CD14-positive monocyte (primary cell): ENCODE data around the gene STK38. TPM values are rescaled to one million over a fixed set of nuclear protein-coding genes. Genes with fewer than 3 reads are reported as not detected.

ENCODE experiments used
- DNase-seq, 3 donors: peaks; one replicate each; pipeline ENCODE4 v3.0.0-alpha.2; 2011 to 2022
- H2AFZ ChIP-seq: 2 replicates; pipeline ENCODE4 v1.6.0; 2012; ENCODE audit warnings: mild to moderate bottlenecking, low read depth, low read length, inconsistent platforms; ENCODE audit not compliant: insufficient read depth, poor library complexity, severe bottlenecking
- H3K27ac ChIP-seq, 2 donors: 1 replicate in 1 of 2; 2 replicates in 1 of 2; pipeline ENCODE4 v1.5.1; 2012 to 2013; ENCODE audit warnings: low read length in 2 of 2, control low read depth in 1 of 2, inconsistent platforms in 1 of 2, low read depth in 1 of 2, mild to moderate bottlenecking in 1 of 2
- H3K27me3 ChIP-seq, 2 donors: one replicate each; pipeline versions ENCODE4 v1.6.0 to v1.6.1; 2011 to 2013; ENCODE audit warnings: low read length in 2 of 2; ENCODE audit not compliant: control insufficient read depth in 2 of 2, insufficient read depth in 2 of 2
- H3K36me3 ChIP-seq, 2 donors: replicated peaks in 1 of 2; 1 replicate in 1 of 2; 2 replicates in 1 of 2; pipeline versions ENCODE4 v1.5.1 to v1.6.1; 2012 to 2013; ENCODE audit warnings: low read length in 2 of 2, control low read depth in 1 of 2, inconsistent platforms in 1 of 2, mild to moderate bottlenecking in 1 of 2; ENCODE audit not compliant: insufficient read depth in 2 of 2, control insufficient read depth in 1 of 2
- H3K4me1 ChIP-seq, 2 donors: 1 replicate in 1 of 2; 2 replicates in 1 of 2; pipeline versions ENCODE4 v1.5.1 to v1.6.1; 2012 to 2013; ENCODE audit warnings: low read length in 2 of 2, control low read depth in 1 of 2, inconsistent platforms in 1 of 2, mild to moderate bottlenecking in 1 of 2, moderate library complexity in 1 of 2; ENCODE audit not compliant: insufficient read depth in 2 of 2, control insufficient read depth in 1 of 2
- H3K4me2 ChIP-seq: replicated peaks from 2 replicates; pipeline ENCODE3; 2012; ENCODE audit warnings: low read length, moderate library complexity, mild to moderate bottlenecking; ENCODE audit not compliant: poor library complexity, severe bottlenecking; ENCODE audit errors: extremely low read depth
- H3K4me3 ChIP-seq, 3 experiments: fragments of 200-600 bp in 1 of 3; sonication (generic) in 1 of 3; replicated peaks in 1 of 3; 1 replicate in 2 of 3; 2 replicates in 1 of 3; pipeline ENCODE4 v1.5.1; 2011 to 2013; ENCODE audit warnings: low read length in 3 of 3, mild to moderate bottlenecking in 3 of 3, control low read depth in 2 of 3, low read depth in 2 of 3, inconsistent platforms in 1 of 3, moderate library complexity in 1 of 3
- H3K79me2 ChIP-seq: 2 replicates; pipeline ENCODE4 v1.6.0; 2012; ENCODE audit warnings: mild to moderate bottlenecking, control low read depth, inconsistent platforms, low read length, moderate library complexity; ENCODE audit not compliant: insufficient read depth
- H3K9ac ChIP-seq: 2 replicates; pipeline ENCODE4 v1.6.0; 2017; ENCODE audit warnings: low read length, mild to moderate bottlenecking; ENCODE audit not compliant: insufficient read depth, poor library complexity, severe bottlenecking
- H3K9me3 ChIP-seq, 2 donors: replicated peaks in 1 of 2; 1 replicate in 1 of 2; 2 replicates in 1 of 2; pipeline versions ENCODE4 v1.5.1 to v1.6.1; 2012 to 2013; ENCODE audit warnings: low read length in 2 of 2, control low read depth in 1 of 2; ENCODE audit not compliant: control insufficient read depth in 1 of 2, insufficient read depth in 1 of 2
- H4K20me1 ChIP-seq: 2 replicates; pipeline ENCODE4 v1.6.0; 2012; ENCODE audit warnings: mild to moderate bottlenecking, low read length, control low read depth, moderate library complexity; ENCODE audit not compliant: insufficient read depth
- H3K27ac Mint-ChIP-seq, 7 donors: one replicate each; pipeline ENCODE4 v1.8.0; 2020; ENCODE audit warnings: mild to moderate bottlenecking in 7 of 7, mixed read lengths in 7 of 7, moderate library complexity in 6 of 7, inconsistent platforms in 2 of 7
- H3K27me3 Mint-ChIP-seq, 3 donors: one replicate each; pipeline ENCODE4 v1.8.0; 2021 to 2022; ENCODE audit warnings: low read depth in 3 of 3, mild to moderate bottlenecking in 3 of 3, mixed read lengths in 3 of 3, moderate library complexity in 3 of 3, inconsistent platforms in 1 of 3
- H3K36me3 Mint-ChIP-seq, 2 donors: one replicate each; pipeline ENCODE4 v1.8.0; 2020; ENCODE audit warnings: mixed read lengths in 2 of 2, inconsistent platforms in 1 of 2, mild to moderate bottlenecking in 1 of 2
- H3K4me1 Mint-ChIP-seq: one replicate; pipeline ENCODE4 v1.8.0; 2020; ENCODE audit warnings: mild to moderate bottlenecking, mixed read lengths
- H3K4me3 Mint-ChIP-seq, 2 donors: one replicate each; pipeline ENCODE4 v1.8.0; 2020; ENCODE audit warnings: mild to moderate bottlenecking in 2 of 2, mixed read lengths in 2 of 2, moderate library complexity in 1 of 2
- H3K9me3 Mint-ChIP-seq, 7 donors: one replicate each; pipeline ENCODE4 v1.8.0; 2020 to 2022; ENCODE audit warnings: mixed read lengths in 7 of 7, mild to moderate bottlenecking in 6 of 7, moderate library complexity in 6 of 7, inconsistent platforms in 2 of 7
- CTCF ChIP-seq: fragments of 200-600 bp; IDR thresholded peaks from one replicate; pipeline ENCODE4 v1.8.0; 2022; ENCODE audit warnings: antibody characterized with exemption, mild to moderate bottlenecking
- WGBS: methylation state at CpG from one replicate; pipeline ENCODE4 v1.1.5; 2013; ENCODE audit warnings: missing lambda C conversion rate; ENCODE audit not compliant: insufficient coverage; 5-methylcytosine and 5-hydroxymethylcytosine counted together
- intact Hi-C, 2 donors: fragments of 100-400 bp; cut with micrococcal nuclease; formaldehyde crosslinking; loops; one replicate each; pipeline versions ENCODE4 v1.15.0 to v1.15.1; 2023
- polyA plus RNA-seq, 3 donors: library from polyadenylated mRNA; depleted of rRNA in 1 of 3; unstranded in 2 of 3; stranded (reverse) in 1 of 3; fragments of 300-500 nt in 2 of 3; fragments of >200 nt in 1 of 3; fragmentation: Illumina TruSeq in 2 of 3; gene quantifications; 1 replicate in 2 of 3; 2 replicates in 1 of 3; pipeline ENCODE4 v1.2.3, GENCODE V29; 2012 to 2021

Gene STK38
- polyA plus RNA-seq, 3 donors, result 57.1 to 95.7 (median 58.4) TPM

- Histone ChIP-seq H3K9me3 (no peaks in the 10 kb centered on the region), H3K27me3 (no peaks in the 10 kb centered on the region), H3K4me3 (no peak overlapping the region), H2AFZ (no peak overlapping the region), H4K20me1 (no peaks in the 10 kb centered on the region), H3K36me3 (no peaks in the 10 kb centered on the region), H3K79me2 (no peaks in the 10 kb centered on the region), H3K27ac (no peak overlapping the region), H3K4me2 (no peak overlapping the region), H3K4me1 (peaks cover 27 to 31% of the 10 kb centered on the region in 2 donors), H3K9ac (no peak overlapping the region)
- peaks cover 0 to 3% (median 0%) of the 10 kb centered on the region in 7 donors for H3K9me3 Mint-ChIP-seq
- H3K4me1 Mint-ChIP-seq, result peaks cover 34% of the 10 kb centered on the region
- no peak for DNase-seq
- no peak overlapping the region for H3K4me3 Mint-ChIP-seq
- H3K27ac Mint-ChIP-seq, result peak overlapping the region in 2 of 7 donors; percentile 12 to 78
- no peaks in the 10 kb centered on the region for H3K36me3 Mint-ChIP-seq
- intact Hi-C loops, result loop anchor here in 1 of 2 donors (5.0 kb wide), 1 partner anchor 36 kb away; no protein-coding TSS in a partner anchor
- no peak for TF ChIP-seq CTCF
- 100% methylated on average over 3 of the region's 5 CpGs for WGBS
- no peaks in the 10 kb centered on the region for H3K27me3 Mint-ChIP-seq
These were observed 30.8 kb upstream of the STK38 start for GRCh38 chr6:36578030-36578429.

GRCh38 chr6:36577301-36577700, 30.0 kb upstream of the STK38 start:
- Histone ChIP-seq H2AFZ (no peak overlapping the region), H3K9ac (no peak overlapping the region), H3K9me3 (no peaks in the 10 kb centered on the region), H3K4me2 (no peak overlapping the region), H3K36me3 (no peaks in the 10 kb centered on the region), H4K20me1 (no peaks in the 10 kb centered on the region), H3K27me3 (no peaks in the 10 kb centered on the region), H3K79me2 (no peaks in the 10 kb centered on the region), H3K4me3 (no peak overlapping the region), H3K4me1 (peaks cover 27 to 31% of the 10 kb centered on the region in 2 donors), H3K27ac (no peak overlapping the region)
- Mint-ChIP-seq H3K27me3 (no peaks in the 10 kb centered on the region), H3K9me3 (peaks cover 0 to 5% (median 0%) of the 10 kb centered on the region in 7 donors), H3K36me3 (no peaks in the 10 kb centered on the region), H3K4me1 (peaks cover 34% of the 10 kb centered on the region), H3K27ac (peak overlapping the region in 1 of 7 donors; percentile 53), H3K4me3 (no peak overlapping the region)
- 100% methylated on average over 1 of the region's 2 CpGs for WGBS
- TF ChIP-seq CTCF, result no peak
- DNase-seq, result no peak
- intact Hi-C loops, result loop anchor here in 1 of 2 donors (5.0 kb wide), 1 partner anchor 35 kb away; no protein-coding TSS in a partner anchor
